ENCODE results near the gene GRAMD1B.

The GRAMD1B gene

GRCh38 chr11:123587044-123587443 lies 157.0 kb downstream of the GRAMD1B start:
- no peak overlapping the region for H2AFZ ChIP-seq (ENCODE audit: low read length)
- peaks cover 25% of the 10 kb centered on the region; the same call in 1 of the 2 replicates for H3K36me3 ChIP-seq (ENCODE audit: insufficient read depth, low read length)
- H3K4me1 ChIP-seq (ENCODE audit: insufficient read depth, low read length, poor library complexity, severe bottlenecking), result no peaks in the 10 kb centered on the region
- no peaks in the 10 kb centered on the region for H3F3A ChIP-seq (ENCODE audit: low read depth)
- H3K4me3 ChIP-seq (ENCODE audit: low read length, poor library complexity, severe bottlenecking), result no peak overlapping the region
- H3K79me2 ChIP-seq (ENCODE audit: insufficient read depth, low read length), result no peaks in the 10 kb centered on the region
- H3K9me2 ChIP-seq (replicated peaks; ENCODE audit: low read depth, low read length), result no peaks in the 10 kb centered on the region
- no peaks in the 10 kb centered on the region for H4K20me1 ChIP-seq (ENCODE audit: insufficient read depth, low read length, poor library complexity, severe bottlenecking)
- no peak overlapping the region for H3K4me2 ChIP-seq (ENCODE audit: low read depth, low read length, poor library complexity, severe bottlenecking)
- H3K9ac ChIP-seq (ENCODE audit: low read depth, low read length, poor library complexity, severe bottlenecking), result no peak overlapping the region
- H3K9me3 ChIP-seq (ENCODE audit: insufficient read depth, low read depth, low read length), result no peaks in the 10 kb centered on the region
- no peaks in the 10 kb centered on the region for H3K27me3 ChIP-seq (ENCODE audit: insufficient read depth, low read length, poor library complexity, severe bottlenecking)
- no peak for TF ChIP-seq EZH2phosphoT487 (IDR thresholded peaks at IDR 0.05; ENCODE audit: borderline replicate concordance)
- TF ChIP-seq CTCF (conservative IDR thresholded peaks at IDR 0.05; ENCODE audit: low read length), result no peak

- no peaks in the 10 kb centered on the region for H3K4me1 ChIP-seq (ENCODE audit: insufficient read depth, low read length, poor library complexity, severe bottlenecking)
- no peaks in the 10 kb centered on the region for H3K79me2 ChIP-seq (ENCODE audit: insufficient read depth, low read length)
- TF ChIP-seq CTCF (conservative IDR thresholded peaks at IDR 0.05; ENCODE audit: low read length), result no peak
- no peak for TF ChIP-seq EZH2phosphoT487 (IDR thresholded peaks at IDR 0.05; ENCODE audit: borderline replicate concordance)
- H3K27me3 ChIP-seq (ENCODE audit: insufficient read depth, low read length, poor library complexity, severe bottlenecking), result no peaks in the 10 kb centered on the region
- H4K20me1 ChIP-seq (ENCODE audit: insufficient read depth, low read length, poor library complexity, severe bottlenecking), result no peaks in the 10 kb centered on the region
- H3K9me2 ChIP-seq (replicated peaks; ENCODE audit: low read depth, low read length), result no peaks in the 10 kb centered on the region
- peaks cover 23% of the 10 kb centered on the region; the same call in 1 of the 2 replicates for H3K36me3 ChIP-seq (ENCODE audit: insufficient read depth, low read length)
- H3K9me3 ChIP-seq (ENCODE audit: insufficient read depth, low read depth, low read length), result no peaks in the 10 kb centered on the region
- no peak overlapping the region for H3K4me2 ChIP-seq (ENCODE audit: low read depth, low read length, poor library complexity, severe bottlenecking)
- no peak overlapping the region for H3K4me3 ChIP-seq (ENCODE audit: low read length, poor library complexity, severe bottlenecking)
- H2AFZ ChIP-seq (ENCODE audit: low read length), result no peak overlapping the region
- no peaks in the 10 kb centered on the region for H3F3A ChIP-seq (ENCODE audit: low read depth)
- no peak overlapping the region for H3K9ac ChIP-seq (ENCODE audit: low read depth, low read length, poor library complexity, severe bottlenecking)
These were observed 157.5 kb downstream of the GRAMD1B start for GRCh38 chr11:123587559-123587958.

DNA sequence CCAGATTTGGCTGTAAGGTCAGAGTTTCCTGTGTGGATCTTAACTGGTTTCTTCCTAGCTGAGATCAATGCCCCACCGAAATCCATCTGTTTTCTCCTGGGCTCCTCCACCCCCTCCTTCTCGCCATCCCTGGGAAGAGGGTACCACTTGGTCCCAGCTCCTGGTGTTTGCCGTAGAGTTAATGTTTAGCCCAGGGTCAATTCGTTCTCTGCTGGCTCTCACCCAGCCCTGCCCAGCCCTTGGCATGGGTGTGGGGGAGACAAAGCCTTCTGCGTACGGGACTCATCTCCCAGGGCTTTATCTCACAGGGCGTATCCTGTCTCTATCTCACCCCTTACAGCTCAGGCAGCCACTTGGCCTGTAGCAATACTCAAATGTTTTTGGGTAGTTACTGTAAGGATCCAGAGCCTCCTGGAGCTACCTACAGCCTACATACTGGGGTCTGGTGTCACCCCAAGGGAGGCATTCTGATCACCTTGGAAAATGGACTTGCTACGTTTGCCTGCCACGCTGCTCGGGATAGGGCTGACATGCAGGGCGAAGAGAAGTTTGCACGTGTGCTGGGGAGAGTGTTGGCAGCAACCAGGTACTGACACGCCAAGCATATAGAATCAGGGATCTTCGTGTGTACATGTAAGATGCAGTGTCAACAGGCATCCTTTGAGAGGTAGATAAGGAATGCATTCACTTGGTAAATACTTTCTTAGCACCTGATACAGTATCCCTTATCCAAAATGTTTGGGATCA lies 158.2 kb downstream of the GRAMD1B start:
- H3K9ac ChIP-seq (ENCODE audit: low read depth, low read length, poor library complexity, severe bottlenecking), result no peak overlapping the region
- H2AFZ ChIP-seq (ENCODE audit: low read length), result no peak overlapping the region
- H3F3A ChIP-seq (ENCODE audit: low read depth), result no peaks in the 10 kb centered on the region
- no peaks in the 10 kb centered on the region for H3K79me2 ChIP-seq (ENCODE audit: insufficient read depth, low read length)
- H3K4me3 ChIP-seq (ENCODE audit: low read length, poor library complexity, severe bottlenecking), result no peak overlapping the region
- peaks cover 17% of the 10 kb centered on the region; the same call in 1 of the 2 replicates for H3K36me3 ChIP-seq (ENCODE audit: insufficient read depth, low read length)
- H3K9me3 ChIP-seq (ENCODE audit: insufficient read depth, low read depth, low read length), result no peaks in the 10 kb centered on the region
- H3K9me2 ChIP-seq (replicated peaks; ENCODE audit: low read depth, low read length), result no peaks in the 10 kb centered on the region
- H3K4me1 ChIP-seq (ENCODE audit: insufficient read depth, low read length, poor library complexity, severe bottlenecking), result no peaks in the 10 kb centered on the region
- no peaks in the 10 kb centered on the region for H4K20me1 ChIP-seq (ENCODE audit: insufficient read depth, low read length, poor library complexity, severe bottlenecking)
- H3K27me3 ChIP-seq (ENCODE audit: insufficient read depth, low read length, poor library complexity, severe bottlenecking), result no peaks in the 10 kb centered on the region
- no peak overlapping the region for H3K4me2 ChIP-seq (ENCODE audit: low read depth, low read length, poor library complexity, severe bottlenecking)
- TF ChIP-seq CTCF (conservative IDR thresholded peaks at IDR 0.05; ENCODE audit: low read length) (no peak), EZH2phosphoT487 (IDR thresholded peaks at IDR 0.05; ENCODE audit: borderline replicate concordance) (no peak)

Data from Loucy (cell line).